HG03159 (cell line): ENCODE measurements around the gene ZNF618.

ENCODE experiments used
- ATAC-seq: cut with Tn5 transposase; IDR thresholded peaks from one replicate; pipeline ENCODE4 v1.9.1; 2021; ENCODE audit warnings: mild to moderate bottlenecking, moderate library complexity; ENCODE audit not compliant: unreplicated experiment

Gene ZNF618

GRCh38 chr9:113932906-113933584, 56.9 kb downstream of the ZNF618 start:
- no peak for ATAC-seq

- ATAC-seq, result no peak
Measured at GRCh38 chr9:113933671-113934070, 57.6 kb downstream of the ZNF618 start.

DNA sequence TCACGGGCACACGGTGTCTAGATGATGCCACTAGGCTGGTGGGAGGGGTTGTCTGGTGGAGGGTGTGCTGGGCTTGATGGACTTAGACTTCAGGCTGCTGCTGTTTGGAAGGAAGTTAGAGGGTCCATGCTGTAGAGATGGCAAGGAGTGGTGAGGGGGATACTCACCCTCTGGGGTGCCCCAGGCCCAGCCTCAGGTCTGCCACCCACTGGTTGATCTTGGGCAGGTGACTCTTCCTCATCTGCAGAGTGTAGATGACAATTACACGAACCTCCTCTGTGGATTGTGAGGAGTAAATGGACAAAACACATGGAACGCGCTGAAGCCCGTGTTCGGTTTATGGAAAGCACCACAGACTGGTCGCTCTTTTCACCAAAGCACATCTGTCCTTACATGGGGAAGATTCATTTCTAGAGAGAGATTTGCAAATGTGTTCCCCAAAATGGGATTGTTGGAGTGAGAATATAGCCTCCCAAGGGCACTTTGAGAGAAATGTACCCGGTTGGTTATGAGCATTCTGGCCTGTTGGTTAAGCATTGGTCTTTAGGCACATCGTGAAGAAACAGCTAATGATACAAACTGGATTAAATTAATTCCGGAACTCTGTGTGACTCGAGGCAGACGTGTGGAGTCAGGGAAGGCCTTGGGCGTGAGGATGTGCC, 58.2 kb downstream of the ZNF618 start:
- no peak for ATAC-seq

DNA sequence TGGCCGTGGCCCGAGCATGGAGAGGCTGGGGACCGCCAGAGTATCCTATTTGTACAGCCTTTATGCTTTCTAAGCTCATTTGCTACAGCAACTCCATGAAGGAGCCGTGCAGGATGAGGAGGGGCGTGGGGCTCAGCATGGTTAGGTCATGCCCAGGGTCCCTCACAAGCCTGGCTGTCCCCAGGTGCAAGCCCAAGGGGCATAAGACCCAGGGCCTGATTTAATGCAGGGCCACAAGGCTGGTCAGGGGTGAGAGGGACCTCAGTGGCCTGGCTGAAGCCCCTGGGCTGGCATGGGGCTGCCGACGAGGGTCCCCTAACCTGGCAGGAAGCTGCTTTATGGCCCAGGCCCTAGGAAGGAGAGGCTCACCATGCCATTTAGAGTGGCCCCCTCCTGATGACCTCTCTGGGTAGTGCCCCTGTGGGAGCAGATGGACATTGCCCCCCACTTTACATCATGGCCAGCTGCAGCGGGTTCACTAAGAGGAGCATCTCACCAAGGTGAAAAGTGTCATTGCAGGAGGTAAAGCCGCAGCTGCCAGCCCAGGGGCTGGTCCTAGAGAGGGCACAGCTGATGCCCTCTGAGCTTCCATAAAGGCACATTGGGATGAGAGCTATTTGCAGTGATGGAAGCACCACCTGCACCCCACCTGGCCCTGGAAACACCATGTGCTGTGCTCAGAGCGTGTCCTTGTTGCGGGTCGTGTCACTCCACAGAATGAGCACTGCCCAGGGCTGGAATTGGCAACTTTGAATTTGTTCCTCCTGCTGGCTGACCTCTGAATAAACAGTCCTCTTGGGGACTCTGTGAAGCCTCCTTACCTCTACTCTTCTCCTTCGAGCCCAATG, 58.9 kb downstream of the ZNF618 start:
- ATAC-seq, result no peak

DNA sequence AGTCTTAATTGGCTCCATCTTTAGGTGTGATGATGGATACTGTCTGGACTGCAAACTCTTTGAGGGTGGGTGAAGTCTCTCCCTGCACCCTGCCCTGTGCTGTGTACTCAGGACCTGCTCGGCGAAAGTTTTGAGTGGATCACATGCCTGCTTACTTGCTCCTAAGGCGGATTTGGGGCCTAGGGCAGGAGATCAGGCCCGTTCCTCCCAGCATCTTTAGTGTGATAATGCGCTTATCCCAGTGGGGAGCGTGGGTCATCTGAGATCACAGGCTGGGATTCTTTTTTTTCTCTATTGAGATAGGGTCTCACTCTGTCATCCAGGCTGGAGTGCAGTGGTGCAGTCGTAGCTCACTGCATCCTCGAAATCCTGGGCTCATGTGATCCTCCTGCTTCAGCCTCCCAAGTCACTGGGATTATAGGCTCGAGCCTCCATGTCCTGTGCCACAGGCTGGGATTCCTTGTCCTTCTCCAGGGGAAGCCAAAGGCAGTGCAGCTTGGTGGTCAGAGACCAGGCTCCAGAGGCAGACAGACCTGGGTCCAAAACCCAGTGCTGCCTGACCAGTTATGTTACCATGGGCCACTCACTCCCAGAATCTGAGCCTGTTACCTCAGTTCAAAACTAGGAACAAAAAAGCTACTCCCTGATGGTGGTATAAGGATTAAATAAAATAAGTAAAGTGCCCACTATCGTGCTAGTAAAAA, 59.7 kb downstream of the ZNF618 start:
- no peak for ATAC-seq

GRCh38 chr9:113940077-113940476, 64.0 kb downstream of the ZNF618 start:
- ATAC-seq, result no peak

- ATAC-seq, result no peak
Measured at GRCh38 chr9:113941056-113941455, 64.9 kb downstream of the ZNF618 start.

DNA sequence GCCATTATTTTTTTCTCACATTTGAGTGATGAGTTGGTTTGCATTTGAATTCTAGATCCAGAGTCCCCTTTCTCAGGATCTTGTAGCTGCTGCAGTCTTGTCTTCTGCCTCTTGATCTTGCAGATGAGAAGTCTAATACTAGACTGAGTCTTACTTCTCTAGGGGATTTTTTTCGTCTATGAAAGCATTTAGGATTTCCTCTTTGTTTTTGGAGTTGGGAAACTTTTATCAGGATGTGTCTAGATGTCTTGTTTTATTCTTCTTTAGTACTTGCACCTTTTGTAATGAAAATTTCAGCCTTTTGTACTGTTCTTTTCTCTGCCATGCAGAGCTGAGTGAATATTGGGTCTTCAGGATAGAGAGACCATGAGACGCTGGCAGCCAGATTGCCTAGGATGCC, 65.4 kb downstream of the ZNF618 start:
- no peak for ATAC-seq

- no peak for ATAC-seq
Measured at GRCh38 chr9:113943112-113944009, 67.3 kb downstream of the ZNF618 start.

GRCh38 chr9:113945784-113946183, 69.7 kb downstream of the ZNF618 start:
- ATAC-seq, result no peak

- ATAC-seq, result no peak
Measured at GRCh38 chr9:113946496-113947115, 70.5 kb downstream of the ZNF618 start.

GRCh38 chr9:113947941-113948340, 71.8 kb downstream of the ZNF618 start:
- no peak for ATAC-seq

GRCh38 chr9:113948891-113949570, 72.9 kb downstream of the ZNF618 start:
- no peak for ATAC-seq

DNA sequence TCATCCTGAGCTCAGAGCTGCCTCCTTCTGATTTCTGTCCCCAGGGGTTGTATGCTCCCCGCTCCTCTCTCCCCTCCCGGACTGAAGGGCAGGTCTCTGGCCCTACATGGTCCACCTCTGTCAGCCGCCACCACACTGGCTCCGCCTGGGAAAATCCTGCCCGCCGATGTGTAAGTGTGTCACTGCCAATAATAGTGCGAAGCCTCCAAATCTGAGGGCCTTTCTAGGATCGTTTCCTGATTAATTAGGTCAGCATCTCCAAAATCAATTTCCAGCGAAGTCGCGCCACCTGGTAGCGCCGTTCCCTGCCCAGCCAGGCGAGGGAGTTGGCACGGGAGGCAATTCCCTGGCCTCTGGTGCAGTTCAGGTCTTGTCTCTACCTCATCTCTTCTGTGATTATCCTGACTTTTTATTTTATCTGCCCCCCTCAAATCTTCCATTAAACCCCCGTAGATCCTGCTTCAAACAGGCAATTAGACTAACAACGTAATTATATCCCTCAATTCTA, 73.5 kb downstream of the ZNF618 start:
- no peak for ATAC-seq

GRCh38 chr9:113950195-113951031, 74.3 kb downstream of the ZNF618 start:
- no peak for ATAC-seq

- no peak for ATAC-seq
Measured at GRCh38 chr9:113951032-113951372, 74.9 kb downstream of the ZNF618 start.

DNA sequence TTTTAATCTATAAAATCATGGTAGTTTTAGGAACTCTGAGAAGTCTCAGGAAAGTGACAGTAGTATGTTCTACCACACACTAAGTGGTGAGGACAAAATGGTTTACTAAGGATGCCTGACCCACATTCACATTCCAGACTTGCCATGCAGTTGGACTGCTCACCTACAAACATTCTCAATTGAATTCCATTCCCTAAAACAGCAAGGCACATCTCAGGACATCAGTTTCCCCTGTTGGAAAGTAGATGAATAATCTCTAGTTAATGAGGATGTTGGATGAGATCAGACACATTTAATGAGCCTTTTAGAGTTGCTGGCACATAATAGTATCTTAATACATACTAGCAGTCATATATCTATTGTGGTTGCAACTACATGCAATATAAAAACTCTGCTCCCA, 76.6 kb downstream of the ZNF618 start:
- no peak for ATAC-seq

GRCh38 chr9:113953531-113953930, 77.4 kb downstream of the ZNF618 start:
- no peak for ATAC-seq
